ENCODE data around the gene CABP7. TPM values are rescaled to one million over a fixed set of nuclear protein-coding genes. Genes with fewer than 3 reads are reported as not detected.

CABP7 gene
- total and polyA plus RNA-seq, 2 experiments from 2014 or later = 0.06 to 0.24 TPM

DNA sequence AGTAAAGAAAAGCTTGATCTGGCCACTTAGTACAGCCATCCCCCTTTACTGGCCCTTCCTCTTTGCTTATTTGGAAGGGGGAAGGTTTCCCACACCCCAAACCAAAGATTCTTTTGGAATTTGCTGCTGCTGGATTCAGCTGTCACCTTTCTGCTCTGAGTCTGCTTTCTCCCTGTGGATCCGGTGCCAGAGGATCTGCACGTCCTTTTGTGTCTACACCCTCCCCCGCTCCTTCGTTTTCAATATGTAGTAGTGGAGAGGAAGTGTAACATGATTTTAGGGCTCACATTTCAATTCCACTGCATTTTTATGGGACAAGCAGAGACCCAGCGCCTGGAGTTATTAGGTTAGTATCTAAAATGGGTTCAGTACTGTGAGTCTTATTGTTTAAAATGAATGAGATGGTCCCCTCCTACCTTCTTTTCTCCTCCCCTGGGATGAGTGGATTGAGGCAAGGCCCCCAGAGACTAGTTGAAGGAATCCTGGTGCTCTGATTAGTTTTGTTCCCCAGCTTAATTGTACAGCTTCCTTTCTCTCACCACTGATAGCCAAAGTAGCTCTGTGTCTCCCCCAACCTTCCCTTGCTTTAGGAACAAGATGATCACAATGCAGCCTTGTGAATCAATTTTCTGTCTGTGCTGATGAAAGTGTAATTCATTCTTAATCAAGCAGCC lies 30.5 kb upstream of the CABP7 start (continued):
- TF ChIP-seq JUNB (IDR thresholded peaks at IDR 0.05; ENCODE audit: unreplicated experiment) = no peak
- TF ChIP-seq, protein P1, sequence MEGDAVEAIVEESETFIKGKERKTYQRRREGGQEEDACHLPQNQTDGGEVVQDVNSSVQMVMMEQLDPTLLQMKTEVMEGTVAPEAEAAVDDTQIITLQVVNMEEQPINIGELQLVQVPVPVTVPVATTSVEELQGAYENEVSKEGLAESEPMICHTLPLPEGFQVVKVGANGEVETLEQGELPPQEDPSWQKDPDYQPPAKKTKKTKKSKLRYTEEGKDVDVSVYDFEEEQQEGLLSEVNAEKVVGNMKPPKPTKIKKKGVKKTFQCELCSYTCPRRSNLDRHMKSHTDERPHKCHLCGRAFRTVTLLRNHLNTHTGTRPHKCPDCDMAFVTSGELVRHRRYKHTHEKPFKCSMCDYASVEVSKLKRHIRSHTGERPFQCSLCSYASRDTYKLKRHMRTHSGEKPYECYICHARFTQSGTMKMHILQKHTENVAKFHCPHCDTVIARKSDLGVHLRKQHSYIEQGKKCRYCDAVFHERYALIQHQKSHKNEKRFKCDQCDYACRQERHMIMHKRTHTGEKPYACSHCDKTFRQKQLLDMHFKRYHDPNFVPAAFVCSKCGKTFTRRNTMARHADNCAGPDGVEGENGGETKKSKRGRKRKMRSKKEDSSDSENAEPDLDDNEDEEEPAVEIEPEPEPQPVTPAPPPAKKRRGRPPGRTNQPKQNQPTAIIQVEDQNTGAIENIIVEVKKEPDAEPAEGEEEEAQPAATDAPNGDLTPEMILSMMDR (conservative IDR thresholded peaks at IDR 0.05; ENCODE audit: low read depth in 2 of 2) = no peak
- TF ChIP-seq, protein P2, sequence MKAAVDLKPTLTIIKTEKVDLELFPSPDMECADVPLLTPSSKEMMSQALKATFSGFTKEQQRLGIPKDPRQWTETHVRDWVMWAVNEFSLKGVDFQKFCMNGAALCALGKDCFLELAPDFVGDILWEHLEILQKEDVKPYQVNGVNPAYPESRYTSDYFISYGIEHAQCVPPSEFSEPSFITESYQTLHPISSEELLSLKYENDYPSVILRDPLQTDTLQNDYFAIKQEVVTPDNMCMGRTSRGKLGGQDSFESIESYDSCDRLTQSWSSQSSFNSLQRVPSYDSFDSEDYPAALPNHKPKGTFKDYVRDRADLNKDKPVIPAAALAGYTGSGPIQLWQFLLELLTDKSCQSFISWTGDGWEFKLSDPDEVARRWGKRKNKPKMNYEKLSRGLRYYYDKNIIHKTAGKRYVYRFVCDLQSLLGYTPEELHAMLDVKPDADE (IDR thresholded peaks at IDR 0.05) = no peak
- TF ChIP-seq, protein P3, sequence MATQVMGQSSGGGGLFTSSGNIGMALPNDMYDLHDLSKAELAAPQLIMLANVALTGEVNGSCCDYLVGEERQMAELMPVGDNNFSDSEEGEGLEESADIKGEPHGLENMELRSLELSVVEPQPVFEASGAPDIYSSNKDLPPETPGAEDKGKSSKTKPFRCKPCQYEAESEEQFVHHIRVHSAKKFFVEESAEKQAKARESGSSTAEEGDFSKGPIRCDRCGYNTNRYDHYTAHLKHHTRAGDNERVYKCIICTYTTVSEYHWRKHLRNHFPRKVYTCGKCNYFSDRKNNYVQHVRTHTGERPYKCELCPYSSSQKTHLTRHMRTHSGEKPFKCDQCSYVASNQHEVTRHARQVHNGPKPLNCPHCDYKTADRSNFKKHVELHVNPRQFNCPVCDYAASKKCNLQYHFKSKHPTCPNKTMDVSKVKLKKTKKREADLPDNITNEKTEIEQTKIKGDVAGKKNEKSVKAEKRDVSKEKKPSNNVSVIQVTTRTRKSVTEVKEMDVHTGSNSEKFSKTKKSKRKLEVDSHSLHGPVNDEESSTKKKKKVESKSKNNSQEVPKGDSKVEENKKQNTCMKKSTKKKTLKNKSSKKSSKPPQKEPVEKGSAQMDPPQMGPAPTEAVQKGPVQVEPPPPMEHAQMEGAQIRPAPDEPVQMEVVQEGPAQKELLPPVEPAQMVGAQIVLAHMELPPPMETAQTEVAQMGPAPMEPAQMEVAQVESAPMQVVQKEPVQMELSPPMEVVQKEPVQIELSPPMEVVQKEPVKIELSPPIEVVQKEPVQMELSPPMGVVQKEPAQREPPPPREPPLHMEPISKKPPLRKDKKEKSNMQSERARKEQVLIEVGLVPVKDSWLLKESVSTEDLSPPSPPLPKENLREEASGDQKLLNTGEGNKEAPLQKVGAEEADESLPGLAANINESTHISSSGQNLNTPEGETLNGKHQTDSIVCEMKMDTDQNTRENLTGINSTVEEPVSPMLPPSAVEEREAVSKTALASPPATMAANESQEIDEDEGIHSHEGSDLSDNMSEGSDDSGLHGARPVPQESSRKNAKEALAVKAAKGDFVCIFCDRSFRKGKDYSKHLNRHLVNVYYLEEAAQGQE (IDR thresholded peaks at IDR 0.05; ENCODE audit: unreplicated experiment) = no peak
- no peak for TF ChIP-seq POLR2AphosphoS5 (IDR thresholded peaks at IDR 0.05; ENCODE audit: low read depth)
- no peak for TF ChIP-seq STAT1 (IDR thresholded peaks at IDR 0.05; ENCODE audit: unreplicated experiment)
- no peak for TF ChIP-seq CREB1 (CRISPR knock-in tag; IDR thresholded peaks at IDR 0.05; ENCODE audit: low read depth)
- TF ChIP-seq ZNF114 (CRISPR knock-in tag; IDR thresholded peaks at IDR 0.05) = no peak

DNA sequence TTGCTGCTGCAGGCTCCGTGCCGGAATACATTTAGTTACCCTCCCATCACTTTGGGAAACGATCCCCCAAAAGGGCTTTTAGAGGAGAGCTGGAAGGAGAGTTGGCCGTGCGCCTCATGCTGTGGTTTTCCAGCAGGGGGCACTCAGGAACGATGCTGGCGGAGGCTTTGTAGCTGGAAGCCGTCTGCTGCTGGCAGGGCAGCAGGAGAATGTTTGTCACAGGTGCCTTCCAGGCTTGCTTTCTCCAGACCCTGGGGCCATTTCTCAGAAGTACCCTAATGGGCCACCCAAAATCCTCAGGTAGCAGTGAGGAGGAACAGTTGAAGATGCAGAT lies 30.0 kb upstream of the CABP7 start:
- H4K20me1 ChIP-seq (replicated peaks; ENCODE audit: insufficient read depth) = peaks cover 4% of the 10 kb centered on the region
- H3K4me1 ChIP-seq (ENCODE audit: insufficient read depth) = peaks cover 48% of the 10 kb centered on the region
- Mint-ChIP-seq H3K4me3 (peak overlapping the region; percentile 20; the same call in 2 of the 3 replicates), H3K36me3 (ENCODE audit: low read depth) (no peaks in the 10 kb centered on the region; the same call in 1 of the 3 replicates), H3K4me1 (peaks cover 58% of the 10 kb centered on the region), H3K27me3 (ENCODE audit: insufficient read depth, low read depth, poor library complexity) (peaks cover 5% of the 10 kb centered on the region), H3K27ac (no peak overlapping the region), H3K9me3 (no peaks in the 10 kb centered on the region)
- no peaks in the 10 kb centered on the region for H3K79me2 ChIP-seq (replicated peaks; ENCODE audit: insufficient read depth)
- H3K4me3 ChIP-seq = peak overlapping the region; percentile 27; the same call in 1 of the 2 replicates
- H3K27me3 ChIP-seq (ENCODE audit: insufficient read depth) = no peaks in the 10 kb centered on the region
- H3F3A ChIP-seq (replicated peaks; ENCODE audit: low read depth) = no peaks in the 10 kb centered on the region; the same call in 1 of the 2 replicates
- no peaks in the 10 kb centered on the region for H3K9me2 ChIP-seq (ENCODE audit: insufficient read depth)
- ATAC-seq = peak; percentile 56
- peak overlapping the region; percentile 68 for H3K4me2 ChIP-seq
- peak; percentile 90 for DNase-seq (ENCODE audit: low spot score)
- 0 out of 2 replicates have a peak overlapping the region, but pooled peaks have one; percentile 35 for H2AFZ ChIP-seq
- no peaks in the 10 kb centered on the region for H3K36me3 ChIP-seq (ENCODE audit: insufficient read depth)
- peak overlapping the region; percentile 79 for H3K27ac ChIP-seq (ENCODE audit: low read depth)
- TF ChIP-seq, protein P1 (conservative IDR thresholded peaks at IDR 0.05; ENCODE audit: low read depth in 2 of 2) = peak; percentile 84 to 86
- TF ChIP-seq EZH2 (IDR thresholded peaks at IDR 0.05; ENCODE audit: low read depth, unreplicated experiment) (no peak), ZNF331 (CRISPR knock-in tag; IDR thresholded peaks at IDR 0.05; ENCODE audit: low read depth) (no peak)
- TF ChIP-seq, protein P3 (IDR thresholded peaks at IDR 0.05; ENCODE audit: unreplicated experiment) = no peak
